ENCODE data around the gene ACOT8. TPM values are rescaled to one million over a fixed set of nuclear protein-coding genes. Genes with fewer than 3 reads are reported as not detected.

The ACOT8 gene
- total and polyA plus RNA-seq, 2 of the 4 experiments (the other 2 are of a cell fraction), result 29.8 to 47.5 TPM

DNA sequence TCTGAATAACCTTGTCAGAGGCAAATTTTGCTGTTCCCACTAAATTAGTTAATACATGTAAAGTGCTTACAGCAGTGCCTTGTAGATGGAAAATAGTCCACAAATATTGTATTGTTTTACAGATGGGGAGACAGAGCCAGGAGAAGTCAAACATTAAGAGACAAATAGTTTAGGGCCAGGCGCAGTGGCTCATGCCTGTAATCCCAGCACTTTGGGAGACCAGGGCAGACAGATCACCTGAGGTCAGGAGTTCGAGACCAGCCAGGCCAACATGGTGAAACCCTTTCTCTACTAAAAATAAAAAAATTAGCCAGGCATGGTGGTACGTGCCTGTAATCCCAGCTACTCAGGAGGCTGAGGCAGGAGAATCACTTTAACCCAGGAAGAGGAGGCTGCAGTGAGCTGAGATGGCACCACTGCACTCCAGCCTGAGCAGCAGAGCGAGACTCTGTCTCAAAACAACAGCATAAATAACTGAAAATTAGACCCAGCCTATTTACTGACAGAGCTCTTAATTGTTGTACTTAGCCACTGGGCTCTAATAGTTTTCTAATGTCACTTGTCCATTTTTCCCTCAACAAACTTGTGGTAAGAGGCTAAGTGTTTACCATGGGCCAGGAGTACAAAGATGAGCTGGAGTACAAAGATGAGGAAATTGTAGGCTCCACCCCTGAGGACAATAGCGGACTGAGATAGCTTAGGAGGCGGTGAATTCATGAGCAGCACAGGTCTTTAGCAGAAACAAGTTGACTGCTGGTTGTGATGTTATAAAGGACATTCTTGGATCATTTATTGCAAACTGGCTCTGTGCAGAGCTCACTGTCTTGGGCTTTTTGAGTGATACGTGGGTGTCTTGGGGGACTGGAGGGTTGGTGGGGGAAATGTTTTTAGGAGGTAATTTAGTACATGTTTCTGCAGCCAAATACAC lies 6.6 kb upstream of the ACOT8 start:
- no peak overlapping the region for H4K5ac ChIP-seq (ENCODE audit: low read depth, low read length)
- no peak overlapping the region for H3K4me2 ChIP-seq (ENCODE audit: low read depth, low read length)
- no peak overlapping the region for H3K18ac ChIP-seq (ENCODE audit: low read depth, low read length)
- no peak overlapping the region for H3K4ac ChIP-seq (ENCODE audit: low read depth, low read length)
- ChIA-PET POLR2A (ENCODE audit: unreplicated experiment) (no interaction called here), CTCF (no interaction called here)
- H4K20me1 ChIP-seq (ENCODE audit: insufficient read depth, low read length), result no peaks in the 10 kb centered on the region; the same call in 1 of the 2 replicates
- H3K79me1 ChIP-seq (ENCODE audit: low read depth in 1 of 2, low read length in 2 of 2), result peaks cover 16 to 24% of the 10 kb centered on the region in 2 experiments
- no peak overlapping the region for H3K14ac ChIP-seq (replicated peaks; ENCODE audit: low read depth, low read length)
- no peak overlapping the region for H2BK5ac ChIP-seq (ENCODE audit: low read depth, low read length, poor library complexity, severe bottlenecking)
- H2AFZ ChIP-seq (replicated peaks; ENCODE audit: low read length, poor library complexity), result no peak overlapping the region
- H2BK120ac ChIP-seq (ENCODE audit: low read depth, low read length), result no peak overlapping the region
- dilution Hi-C loops (cut with HindIII; ENCODE audit: low sequenced_read_pairs, unreplicated experiment), result no loop called here
- H3K56ac ChIP-seq (ENCODE audit: extremely low read depth, insufficient read depth, low read length), result no peak overlapping the region
- H4K91ac ChIP-seq (ENCODE audit: insufficient read depth, low read depth, low read length), result no peak overlapping the region; the same call in 1 of the 2 replicates
- no peak overlapping the region for H3K23ac ChIP-seq (ENCODE audit: low read depth, low read length)
- intact Hi-C loops (cut with micrococcal nuclease), result no loop called here
- no peak overlapping the region for H2AK9ac ChIP-seq (replicated peaks; ENCODE audit: low read depth, low read length, poor library complexity)
- H3K27ac ChIP-seq (ENCODE audit: insufficient read depth, low read length), result no peak overlapping the region
- H2AK5ac ChIP-seq (ENCODE audit: low read depth, low read length), result no peak overlapping the region
- TF ChIP-seq BHLHE40 (IDR thresholded peaks at IDR 0.05; ENCODE audit: low read depth, low read length) (no peak), MAZ (IDR thresholded peaks at IDR 0.05; ENCODE audit: borderline replicate concordance, low read depth, low read length) (no peak), MXI1 (IDR thresholded peaks at IDR 0.05; ENCODE audit: borderline replicate concordance, low read depth, low read length) (no peak), NFE2L2 (IDR thresholded peaks at IDR 0.05; ENCODE audit: low read depth, low read length) (no peak), SMC3 (IDR thresholded peaks at IDR 0.05; ENCODE audit: low read depth, low read length) (no peak)
- no peak overlapping the region for H3K9ac ChIP-seq (ENCODE audit: low read depth, low read length)
- no peak overlapping the region for H4K8ac ChIP-seq (ENCODE audit: low read depth in 2 of 2, low read length in 2 of 2)
- H2BK15ac ChIP-seq (ENCODE audit: low read depth, low read length), result no peak overlapping the region
- BruUV-seq (replicated peaks), result no TSS peak
- H3K4me1 ChIP-seq (ENCODE audit: control insufficient read depth, insufficient read depth, low read length), result peaks cover 4% of the 10 kb centered on the region; the same call in 1 of the 2 replicates
- no peaks in the 10 kb centered on the region for H3K27me3 ChIP-seq (ENCODE audit: control insufficient read depth, insufficient read depth, low read length)
- in situ Hi-C loops (cut with MboI; ENCODE audit: low sequenced_read_pairs), result no loop called here
- ATAC-seq (ENCODE audit: low read depth) (no peak), DNase-seq (no peak)
- no peaks in the 10 kb centered on the region for H3K36me3 ChIP-seq (ENCODE audit: control insufficient read depth, insufficient read depth, low read length)
- no peaks in the 10 kb centered on the region; the same call in 1 of the 2 replicates for H3K9me1 ChIP-seq (ENCODE audit: insufficient read depth, low read length)
- H3K4me3 ChIP-seq (ENCODE audit: insufficient read depth, low read depth, low read length), result no peak overlapping the region
- 80% methylated on average over 1 of the region's 7 CpGs; no CpG with 5 or more reads in 1 of the 2 experiments for WGBS, 2 experiments (ENCODE audit: extremely low coverage in 2 of 2, insufficient read length in 1 of 2)
- no peaks in the 10 kb centered on the region for H3K9me3 ChIP-seq (ENCODE audit: control insufficient read depth, insufficient read depth, low read length)
- no peak overlapping the region for H2BK20ac ChIP-seq (ENCODE audit: low read depth, low read length)

Data from IMR-90 (cell line).